Stimulated activated CD8-positive, alpha-beta memory T cell treated with anti-CD3 and anti-CD28 coated beads, Interleukin-12 subunit alpha, Interleukin-12 subunit beta, amount 100 ng/mL, for 1 hour (primary cell): Measurements from ENCODE around the gene KLK12.

Experiments used
- DNase-seq: peaks from one replicate; pipeline ENCODE4 v3.0.0-alpha.2; 2020; ENCODE audit warnings: low read depth

KLK12 gene

GRCh38 chr19:50981587-50982146 is 53.1 kb downstream of the KLK12 start:
- no peak for DNase-seq

- DNase-seq = no peak
Observed at GRCh38 chr19:50980208-50980607, 54.6 kb downstream of the KLK12 start.

GRCh38 chr19:50979758-50980157 is 55.0 kb downstream of the KLK12 start:
- DNase-seq = no peak
